NCI-H1105 treated with DMSO at 0.1 percent for 48 hours (cell line): ENCODE results near the gene BTN1A1.
"Not testable (repeated sequence)": the region's sequence is repeated elsewhere in the genome, so short reads cannot be mapped to it uniquely, and the experiment has no call there.

Experiments
- DNase-seq: peaks from one replicate; lab custom pipeline; 2025; lab: John Stamatoyannopoulos, UW

Gene BTN1A1

GRCh38 chr6:26500102-26500501, at the start of gene BTN1A1:
BTN1A1 (plus strand) TSS chr6:26500303; CDS start chr6:26501287, 984 bp downstream.
- DNase-seq, result no peak

DNA sequence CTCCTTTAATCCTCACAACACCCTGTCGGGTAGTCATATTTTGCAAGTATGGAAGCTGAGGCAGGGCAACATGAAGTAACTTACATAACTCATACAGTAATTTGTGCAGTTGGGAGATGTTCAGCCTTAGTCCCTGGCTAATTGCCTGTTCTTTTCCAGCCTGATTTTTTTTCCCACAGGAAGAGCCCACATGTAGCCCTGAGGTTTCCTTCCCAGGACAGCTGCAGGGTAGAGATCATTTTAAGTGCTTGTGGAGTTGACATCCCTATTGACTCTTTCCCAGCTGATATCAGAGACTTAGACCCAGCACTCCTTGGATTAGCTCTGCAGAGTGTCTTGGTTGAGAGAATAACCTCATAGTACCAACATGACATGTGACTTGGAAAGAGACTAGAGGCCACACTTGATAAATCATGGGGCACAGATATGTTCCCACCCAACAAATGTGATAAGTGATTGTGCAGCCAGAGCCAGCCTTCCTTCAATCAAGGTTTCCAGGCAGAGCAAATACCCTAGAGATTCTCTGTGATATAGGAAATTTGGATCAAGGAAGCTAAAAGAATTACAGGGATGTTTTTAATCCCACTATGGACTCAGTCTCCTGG, 47.4 kb upstream of the BTN1A1 start:
- no peak for DNase-seq

- no peak for DNase-seq
These were observed 45.5 kb upstream of the BTN1A1 start for GRCh38 chr6:26454631-26455030.

GRCh38 chr6:26455357-26455970, 44.6 kb upstream of the BTN1A1 start:
- DNase-seq, result no peak

DNA sequence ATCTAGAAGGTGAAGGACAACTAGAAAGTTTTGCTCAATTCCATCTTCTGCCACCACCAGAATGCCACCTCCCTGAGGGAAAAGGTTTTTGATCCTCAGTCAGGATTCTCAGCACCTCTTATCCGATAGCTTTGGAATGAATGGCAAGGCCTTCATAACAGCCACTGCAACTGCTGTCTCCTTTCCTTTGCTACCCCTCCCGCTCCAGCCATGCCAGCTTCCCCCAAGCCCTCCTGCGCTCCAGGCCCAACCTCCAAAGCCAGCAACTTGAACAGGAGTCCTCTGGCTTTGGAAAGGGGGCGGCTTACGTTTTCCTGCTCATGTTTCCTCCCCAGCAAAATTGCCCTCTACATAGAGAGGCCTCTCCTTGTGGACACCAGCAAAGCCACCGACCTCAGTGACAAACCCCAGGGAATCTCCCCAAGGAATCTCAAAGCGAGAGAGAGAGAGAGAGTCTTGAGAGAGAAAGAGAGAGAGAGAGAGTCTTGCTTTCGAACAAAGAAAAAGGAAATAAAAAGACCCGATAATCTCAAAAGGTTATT, 42.8 kb upstream of the BTN1A1 start:
- DNase-seq, result no peak

GRCh38 chr6:26457806-26458688, 42.1 kb upstream of the BTN1A1 start, which contains the start of gene BTN2A1:
BTN2A1 (plus strand) TSS chr6:26457955; CDS start chr6:26458637, 682 bp downstream.
- DNase-seq, result peak; percentile 91

- no peak for DNase-seq
These were observed 40.9 kb upstream of the BTN1A1 start for GRCh38 chr6:26459023-26459810.

- DNase-seq, result not testable (repeated sequence)
These were observed 38.8 kb upstream of the BTN1A1 start for GRCh38 chr6:26461353-26461752.

GRCh38 chr6:26464014-26464413, 36.1 kb upstream of the BTN1A1 start:
- no peak for DNase-seq

GRCh38 chr6:26464416-26465131, 35.5 kb upstream of the BTN1A1 start:
- DNase-seq, result no peak

DNA sequence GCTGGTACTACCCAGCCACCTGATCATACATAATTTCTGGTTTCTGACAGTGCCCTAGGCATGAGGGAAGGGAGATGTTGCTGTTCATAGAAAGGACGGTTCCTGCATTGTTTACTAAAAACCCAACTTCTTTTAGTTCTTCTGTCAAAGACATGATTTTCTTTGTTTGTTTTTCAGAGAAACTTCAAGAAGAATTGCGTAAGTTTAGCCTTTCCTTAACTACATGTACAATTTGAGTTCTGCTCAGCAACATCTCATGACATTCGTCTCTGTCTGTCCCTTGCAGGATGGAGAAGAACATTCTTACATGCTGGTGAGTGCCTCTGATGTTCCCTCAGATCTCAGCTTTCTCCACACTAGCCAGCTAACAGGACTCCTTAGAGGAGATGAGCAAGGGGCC, 34.3 kb upstream of the BTN1A1 start:
- no peak for DNase-seq

DNA sequence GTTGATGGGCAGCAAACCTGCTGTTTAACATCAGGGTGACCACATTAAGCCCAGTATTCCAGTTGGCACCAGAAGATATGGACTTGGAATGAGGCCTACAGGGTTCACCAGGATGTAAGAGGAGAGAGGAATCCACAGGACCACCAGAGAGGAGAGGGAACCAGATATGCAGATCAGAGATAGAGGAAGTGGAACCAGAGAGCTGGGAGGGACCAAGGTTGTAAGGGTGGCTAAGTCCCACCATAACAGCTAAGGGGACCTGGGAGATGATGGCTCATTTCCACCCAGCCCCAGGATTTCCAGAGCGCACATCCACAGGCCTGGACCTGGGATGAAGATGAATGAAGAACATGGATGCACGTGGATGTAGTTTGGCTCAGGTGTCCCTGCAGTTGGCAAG, 31.3 kb upstream of the BTN1A1 start:
- no peak for DNase-seq

DNA sequence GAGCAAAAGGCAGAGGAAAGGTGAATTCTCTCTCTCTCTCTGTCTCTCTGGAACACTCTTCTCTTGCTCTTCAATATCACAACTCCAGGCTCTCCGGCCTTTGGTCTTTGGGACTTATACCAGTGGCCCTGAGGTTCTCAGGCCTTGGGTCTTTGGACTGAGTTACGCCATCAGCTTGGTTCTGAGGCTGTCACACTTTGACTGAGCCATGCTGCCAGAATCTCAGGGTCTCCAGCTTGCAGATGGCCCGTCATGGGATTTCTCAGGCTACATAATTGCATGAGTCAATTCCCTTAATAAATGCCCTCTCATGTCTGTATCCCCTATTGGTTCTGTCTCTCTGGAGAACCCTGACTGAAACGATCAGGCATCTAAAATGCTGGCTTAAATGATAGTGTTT, 29.5 kb upstream of the BTN1A1 start:
- no peak for DNase-seq

- no peak for DNase-seq
These were observed 28.1 kb upstream of the BTN1A1 start for GRCh38 chr6:26471970-26472369.

DNA sequence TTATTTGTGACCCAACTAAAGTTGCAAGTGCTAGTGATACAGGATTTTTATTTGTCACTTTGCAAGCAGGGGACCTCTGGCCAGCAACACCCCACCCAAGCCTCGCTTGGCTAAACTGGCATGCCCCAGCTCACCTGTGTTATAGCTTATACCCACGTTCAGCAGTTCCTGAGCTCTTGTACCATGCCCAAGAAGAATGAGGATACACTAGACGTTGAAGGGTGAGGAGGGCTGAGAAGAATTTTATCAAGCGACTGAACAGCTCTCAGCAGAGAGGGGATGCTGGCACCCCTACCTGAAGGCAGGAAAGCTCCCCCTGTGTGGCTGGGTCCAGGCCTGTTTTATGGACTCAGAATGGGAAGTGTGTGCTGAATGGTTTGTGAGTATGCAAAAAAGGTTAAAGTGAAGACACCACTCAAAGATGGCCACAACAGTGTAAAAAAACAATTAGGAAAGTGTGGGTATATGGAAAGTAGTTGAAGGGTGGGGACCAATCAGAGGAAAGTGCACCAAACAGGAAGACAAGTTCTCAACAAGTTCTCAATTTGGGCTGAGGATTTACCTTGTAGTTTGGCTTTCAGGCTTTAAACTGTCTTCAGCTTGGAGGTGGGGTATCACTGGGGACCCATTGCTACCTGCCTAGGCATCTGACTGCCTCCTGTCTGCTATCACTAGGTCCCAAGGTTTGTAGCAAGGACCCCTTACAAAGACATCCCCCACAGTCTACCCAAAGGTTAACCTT, 27.4 kb upstream of the BTN1A1 start:
- DNase-seq, result no peak

- no peak for DNase-seq
These were observed 26.7 kb upstream of the BTN1A1 start for GRCh38 chr6:26473429-26473757.

- DNase-seq, result peak; percentile 96
These were observed 26.2 kb upstream of the BTN1A1 start for GRCh38 chr6:26473758-26474438.

DNA sequence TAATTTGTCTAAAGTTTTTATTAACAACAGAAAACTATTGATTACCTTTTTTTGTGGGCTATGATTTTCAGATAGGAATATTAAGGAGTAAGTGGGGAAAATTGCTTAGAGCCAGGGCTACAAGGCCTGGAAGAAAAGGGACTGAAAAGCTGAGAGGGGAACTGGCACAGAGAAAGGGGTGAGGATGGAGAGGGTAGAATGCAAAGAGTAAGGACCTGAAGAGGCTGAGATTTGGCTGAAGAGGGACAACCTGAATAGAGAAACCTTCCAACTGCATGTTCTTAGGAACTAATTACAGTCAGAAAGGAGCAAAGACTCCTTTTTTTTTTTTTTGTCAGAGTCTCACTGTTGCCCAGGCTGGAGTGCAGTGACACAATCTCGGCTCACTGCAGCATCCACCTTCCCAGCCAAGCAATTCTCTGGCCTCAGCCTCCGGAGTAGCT, 25.6 kb upstream of the BTN1A1 start:
- DNase-seq, result peak; percentile 47

- no peak for DNase-seq
These were observed 24.0 kb upstream of the BTN1A1 start for GRCh38 chr6:26475823-26476729.
